Astrocyte (in vitro differentiated cells and primary cell): Measurements from ENCODE around the gene LTBP3.

Experiments
- CTCF ChIP-seq: IDR thresholded peaks from 2 replicates; pipeline ENCODE4 v1.5.1; 2011; ENCODE audit warnings: low read depth, mild to moderate bottlenecking, inconsistent platforms, low read length, moderate library complexity; ENCODE audit not compliant: insufficient read depth
- EZH2 ChIP-seq: IDR thresholded peaks from 2 replicates; pipeline ENCODE4 v1.6.1; 2012; ENCODE audit warnings: mild to moderate bottlenecking, low read length, inconsistent platforms; ENCODE audit not compliant: insufficient read depth

- TF ChIP-seq CTCF (no peak), EZH2 (no peak)
These were observed 20.9 kb downstream of the LTBP3 start for GRCh38 chr11:65537296-65537597.
